Femur (tissue), 1 donor: ENCODE measurements around the gene NRG2.
A peak's percentile ranks its signal among the peaks of the same experiment; 100 is the strongest.

Experiments used
- DNase-seq: peaks from one replicate; pipeline ENCODE4 v3.0.0-alpha.2; 2017

NRG2 gene

DNA sequence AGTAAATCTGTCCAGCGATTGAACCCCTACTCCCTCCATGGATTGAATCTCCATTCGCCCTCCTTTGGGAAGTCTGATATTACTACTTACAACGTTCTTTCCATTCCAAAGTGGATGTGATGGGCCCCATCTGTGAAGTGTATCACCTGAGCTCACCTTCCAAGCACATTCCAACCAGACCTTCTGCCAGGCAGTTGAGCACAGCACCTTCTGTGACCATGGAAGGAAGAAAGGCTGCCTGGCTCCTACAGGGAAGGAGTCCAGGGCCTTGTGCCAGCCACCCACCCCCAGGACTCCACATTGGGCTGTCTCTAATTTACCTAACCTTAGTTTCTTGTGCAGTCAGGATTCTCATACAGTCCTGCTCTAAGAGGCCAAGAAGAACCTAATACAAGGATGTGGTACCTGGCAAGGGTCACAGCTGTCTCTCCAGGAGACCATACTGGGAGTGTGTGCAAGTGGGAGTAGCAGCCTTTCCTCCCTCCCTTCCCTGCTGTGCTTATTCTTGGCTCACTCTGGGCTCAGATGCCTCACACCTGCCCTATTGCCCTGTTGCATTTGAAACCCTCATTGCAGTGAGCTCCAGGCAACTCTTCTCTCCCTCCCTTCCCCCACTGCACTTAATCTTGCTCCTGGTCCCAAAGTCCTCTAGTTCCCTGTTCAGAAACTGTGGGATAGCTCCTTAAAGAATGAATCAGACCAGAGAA is 116.1 kb downstream of the NRG2 start:
- DNase-seq = no peak

DNA sequence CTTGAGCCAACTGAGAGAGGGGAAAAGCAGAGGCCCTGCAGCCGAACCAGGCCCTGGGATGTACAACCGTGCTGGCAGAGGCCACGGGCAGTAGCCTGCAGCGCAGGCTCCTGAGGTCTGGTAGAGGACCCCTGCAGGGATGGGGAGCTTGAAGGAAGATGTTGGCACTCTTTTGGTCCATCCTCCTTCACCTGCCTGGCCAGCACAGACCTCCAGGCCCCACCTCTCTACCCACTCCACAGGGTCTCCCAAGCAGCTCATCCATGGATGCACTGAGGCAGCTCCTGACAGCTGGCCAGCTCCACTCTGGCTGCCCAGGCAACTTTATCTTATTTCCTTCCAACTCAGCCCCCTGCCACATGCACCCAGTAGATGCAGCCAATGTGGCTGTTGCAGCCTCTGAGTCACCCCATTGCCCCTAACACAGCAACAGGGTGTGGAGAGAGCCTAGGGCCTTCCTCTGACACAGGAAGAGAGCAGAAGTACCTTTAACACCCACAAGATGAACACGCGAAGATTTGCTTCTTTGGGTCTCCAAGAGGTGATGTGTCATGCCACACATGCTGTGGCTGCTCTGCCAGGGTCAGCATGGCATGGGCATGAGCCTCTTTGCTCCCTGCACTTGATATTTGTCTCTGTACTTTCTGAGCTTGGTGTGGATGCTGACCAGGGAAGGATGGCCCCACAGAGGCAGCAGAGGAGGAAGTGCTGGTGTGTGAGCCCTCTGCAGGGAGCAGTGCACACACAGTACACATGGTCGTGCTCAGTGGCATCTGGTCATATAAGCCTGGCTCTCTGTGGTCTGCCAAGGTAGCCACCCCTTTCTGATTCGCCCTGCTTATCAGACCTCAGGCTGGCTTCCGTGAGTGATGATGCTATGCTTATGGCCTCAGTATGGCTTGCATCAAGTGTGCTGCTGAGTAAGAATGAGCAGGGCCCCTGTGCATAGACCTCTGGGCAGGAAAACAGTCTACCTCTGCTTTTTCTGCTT is 117.2 kb downstream of the NRG2 start:
- no peak for DNase-seq

DNA sequence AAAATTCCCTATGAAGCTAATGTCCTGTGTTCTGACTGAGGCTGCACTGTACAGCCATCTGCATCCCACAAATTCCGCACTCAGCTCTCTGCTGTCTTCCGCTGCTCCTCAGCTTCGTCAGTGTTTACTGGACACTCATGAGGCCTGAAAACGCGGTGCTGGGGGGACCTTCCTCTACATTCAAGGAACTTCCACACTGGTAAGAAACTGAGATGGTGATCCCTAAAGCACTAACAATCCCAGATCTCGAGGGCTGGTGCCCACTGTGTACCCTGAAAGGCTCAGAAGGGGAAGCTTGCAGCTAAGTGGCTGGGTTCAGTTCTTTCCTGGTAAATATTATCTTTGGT is 117.9 kb downstream of the NRG2 start:
- DNase-seq = no peak

DNA sequence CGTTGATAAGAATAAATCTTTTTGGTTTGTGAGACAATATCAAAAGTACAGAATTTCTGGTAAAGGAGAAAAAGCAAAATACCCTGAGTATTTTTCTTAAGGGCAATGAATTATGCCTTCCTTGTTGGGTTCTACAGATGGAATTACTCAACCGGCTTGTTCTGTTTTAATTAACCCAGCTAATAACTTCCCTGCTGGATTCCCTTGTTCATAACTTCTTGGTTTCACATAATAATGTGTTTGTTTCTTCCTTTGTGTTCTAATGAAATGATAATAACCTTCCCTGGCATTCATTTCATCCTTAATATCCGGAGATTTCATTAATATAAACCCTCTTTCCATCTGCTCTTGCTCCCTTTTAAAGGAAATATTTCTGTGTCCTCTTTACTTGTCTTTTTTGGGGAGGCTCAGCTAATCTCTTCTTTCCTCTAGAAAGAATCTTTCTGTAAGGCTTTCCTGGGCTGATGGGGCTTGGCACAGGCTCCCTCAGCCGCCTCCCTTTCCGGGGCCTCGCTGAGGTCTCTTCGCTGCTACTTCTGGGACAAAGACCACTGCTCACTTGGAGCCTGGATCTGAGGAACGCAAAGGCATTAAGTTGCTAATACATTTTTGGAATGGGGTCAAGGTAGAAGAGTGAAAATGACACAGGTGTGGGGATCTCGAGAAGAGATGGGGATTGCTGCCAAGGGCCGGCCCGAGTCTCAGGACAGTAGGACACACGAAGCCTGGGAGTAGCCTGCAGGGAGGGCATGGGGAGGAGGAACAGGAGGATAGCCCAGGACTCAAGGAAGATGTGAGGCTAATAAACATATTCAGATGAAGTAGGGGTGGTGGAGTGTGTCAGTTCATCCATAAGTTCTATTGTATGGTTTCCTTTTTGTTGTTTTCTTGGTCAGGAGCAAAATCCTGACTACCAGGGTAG is 118.5 kb downstream of the NRG2 start:
- DNase-seq = no peak

DNA sequence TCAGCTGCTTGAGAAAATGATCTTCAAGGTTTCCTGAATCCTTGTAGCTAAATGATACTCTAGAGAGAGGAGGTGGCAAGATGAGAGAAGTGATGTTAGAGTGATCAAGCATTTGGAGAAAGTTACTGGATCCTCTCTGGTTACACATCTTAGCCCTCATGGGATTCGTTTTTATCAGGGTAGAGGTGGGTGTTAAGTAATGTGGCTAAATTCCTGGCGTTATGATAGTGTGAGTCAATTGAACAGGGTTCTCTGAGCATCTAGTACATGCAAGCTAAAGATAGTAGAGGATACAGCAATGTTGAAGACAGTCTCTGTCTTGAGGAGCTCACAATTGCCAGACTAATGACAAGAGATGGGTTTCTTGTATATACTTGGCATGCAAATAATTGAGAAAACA is 123.8 kb downstream of the NRG2 start:
- no peak for DNase-seq

DNA sequence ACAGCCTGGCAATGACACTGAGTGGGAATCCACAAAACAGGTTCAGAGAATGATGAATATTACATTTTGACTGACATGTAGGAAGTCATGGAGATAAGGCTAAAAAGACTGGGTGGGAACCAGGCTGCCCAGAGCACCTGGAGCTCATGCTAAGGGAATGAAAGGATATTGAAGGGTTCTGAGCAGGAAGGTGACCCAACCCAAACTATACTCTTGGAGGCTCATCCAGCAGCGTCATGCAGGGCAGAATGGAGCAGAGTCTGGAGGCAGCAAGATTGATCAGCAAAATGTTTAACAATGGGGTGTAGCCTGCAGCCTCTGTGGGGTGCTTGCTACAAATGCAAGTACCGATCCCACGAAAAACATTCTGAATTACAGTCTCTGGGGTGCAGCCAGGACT is 127.3 kb downstream of the NRG2 start:
- no peak for DNase-seq

DNA sequence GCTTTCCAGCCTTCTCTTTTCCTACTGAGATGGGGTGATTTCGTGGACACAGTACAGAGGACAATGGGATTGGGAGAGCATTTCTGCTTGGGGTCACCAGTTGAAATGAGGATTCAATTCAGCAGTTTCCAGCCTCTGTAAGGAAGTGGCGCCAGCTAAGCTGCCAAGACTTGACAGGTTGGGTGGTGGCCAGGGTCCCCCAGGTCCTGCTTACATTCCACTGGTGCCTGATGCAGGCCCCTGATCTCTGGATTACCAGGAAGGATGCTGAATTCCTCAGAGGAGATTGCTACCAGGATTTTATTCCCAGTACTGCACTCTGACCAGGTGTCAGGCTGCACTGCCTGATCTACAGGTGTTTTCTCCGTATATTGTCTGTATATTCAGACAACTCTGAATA is 127.8 kb downstream of the NRG2 start:
- DNase-seq = no peak

DNA sequence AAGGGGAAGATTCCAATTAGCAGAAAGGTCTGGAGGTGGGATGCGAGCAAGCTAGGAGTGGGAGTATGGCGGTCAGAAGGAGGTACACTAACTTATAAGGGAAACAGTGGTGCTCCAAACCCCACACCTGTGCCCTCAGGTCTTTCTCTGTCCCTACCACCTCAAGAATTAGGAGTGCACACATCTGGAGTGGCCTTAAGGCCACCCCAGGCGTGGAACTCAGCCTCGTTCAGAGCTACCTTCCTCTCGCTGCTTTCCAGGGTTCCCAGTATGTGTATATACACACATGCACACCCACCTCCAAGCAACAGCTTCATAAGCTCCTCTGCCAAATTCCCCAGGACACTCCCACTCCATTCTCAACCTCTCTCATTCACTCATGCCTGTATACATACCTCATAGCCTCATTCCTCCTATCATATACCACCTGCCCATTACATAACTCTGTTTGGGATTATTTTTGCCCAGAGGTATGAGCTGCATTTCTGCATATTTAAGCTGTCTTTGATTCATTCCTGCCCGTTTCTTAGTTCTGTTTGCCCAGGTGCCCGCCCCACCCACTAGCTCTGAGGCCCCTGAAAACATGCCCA is 128.8 kb downstream of the NRG2 start:
- DNase-seq = no peak

DNA sequence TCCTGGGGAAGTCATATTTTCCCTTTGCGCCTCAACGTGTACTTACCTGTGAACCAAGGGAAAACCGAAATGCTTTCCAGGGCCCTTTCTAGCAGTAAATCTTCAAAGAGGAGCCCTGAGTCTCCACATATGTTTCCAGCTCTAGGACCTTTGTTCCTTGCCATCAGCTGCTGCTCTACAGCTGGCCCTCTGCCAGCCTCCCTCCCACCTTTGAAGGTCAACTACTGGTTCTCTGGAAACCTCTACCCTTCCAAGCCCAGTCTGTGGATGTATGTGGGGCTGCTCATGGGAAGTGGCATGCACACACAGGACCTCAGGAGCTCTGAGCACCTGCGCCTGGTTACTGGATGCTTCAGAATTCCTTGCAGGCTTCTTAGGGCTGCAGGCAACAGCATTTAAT is 130.3 kb downstream of the NRG2 start:
- no peak for DNase-seq

DNA sequence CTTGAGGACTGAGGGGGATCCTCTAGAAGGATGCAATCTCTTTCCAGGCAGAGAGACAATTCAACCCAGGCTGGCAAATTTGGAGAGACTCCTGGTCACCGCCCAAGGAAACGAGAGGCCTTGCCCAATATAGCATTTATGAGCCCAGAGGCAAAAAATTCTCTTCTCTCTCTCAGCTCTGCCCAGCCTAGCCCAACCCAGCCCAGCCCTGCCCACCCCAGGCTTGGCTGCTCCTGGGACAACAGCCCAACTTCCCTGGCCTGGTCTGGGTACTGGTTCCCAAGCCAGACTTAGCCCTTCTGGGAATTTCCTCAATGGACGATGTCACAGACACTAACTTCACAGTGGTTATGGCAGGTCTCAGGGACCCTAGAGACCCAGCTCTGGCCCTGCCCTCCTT is 130.9 kb downstream of the NRG2 start:
- no peak for DNase-seq

DNA sequence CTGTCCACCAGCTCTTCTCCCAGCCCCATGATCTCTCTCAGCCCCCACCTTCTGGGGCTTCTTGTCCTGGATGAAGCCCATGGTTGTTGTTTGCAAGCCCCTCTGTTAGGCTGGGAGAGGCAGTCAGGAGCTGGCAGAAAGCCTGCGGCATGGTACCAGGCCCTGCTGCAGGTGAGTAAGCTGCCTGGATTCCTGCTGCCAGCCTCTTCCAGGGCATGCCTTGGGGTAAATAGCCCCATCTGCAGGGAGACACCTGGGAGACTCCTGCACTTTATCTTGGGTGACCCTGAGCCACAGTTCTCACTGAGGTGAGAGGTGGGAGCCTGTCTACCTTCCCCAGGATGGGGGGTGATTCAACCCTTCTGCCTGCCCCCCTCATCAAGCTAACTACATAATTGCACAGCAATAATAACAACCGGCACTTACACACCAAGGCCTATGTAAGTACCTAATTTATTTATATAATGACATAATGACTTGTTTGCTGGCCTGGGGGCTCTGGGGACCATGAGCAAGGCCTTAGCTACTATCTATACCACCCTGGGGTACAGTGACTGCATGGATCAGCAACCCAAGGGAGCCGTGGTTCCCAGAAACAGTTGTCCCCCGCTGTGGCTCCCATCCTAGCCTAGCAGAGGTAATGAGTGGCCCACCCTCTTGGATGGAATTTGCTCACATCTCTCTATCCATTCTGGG is 131.5 kb downstream of the NRG2 start:
- no peak for DNase-seq

DNA sequence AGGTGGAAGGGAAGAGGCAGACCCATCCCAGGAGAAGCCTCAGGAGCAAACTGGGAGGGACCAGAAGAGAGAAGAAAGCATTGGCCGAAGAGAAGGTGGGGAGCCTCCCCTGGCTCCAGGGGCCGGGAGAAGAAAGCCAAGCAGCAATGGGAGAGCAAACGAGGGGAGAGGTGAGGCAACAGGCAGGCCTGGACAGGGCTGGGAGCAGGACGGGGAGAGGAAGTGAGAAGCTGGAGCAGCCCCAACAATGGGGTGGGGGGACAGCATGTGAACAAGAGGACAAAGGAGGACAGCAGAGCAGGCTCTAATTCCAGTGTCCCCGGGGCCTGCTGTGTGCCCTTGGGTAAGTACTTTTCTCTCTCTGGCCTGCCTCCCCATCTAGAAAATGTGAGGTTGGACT is 132.2 kb downstream of the NRG2 start:
- no peak for DNase-seq

DNA sequence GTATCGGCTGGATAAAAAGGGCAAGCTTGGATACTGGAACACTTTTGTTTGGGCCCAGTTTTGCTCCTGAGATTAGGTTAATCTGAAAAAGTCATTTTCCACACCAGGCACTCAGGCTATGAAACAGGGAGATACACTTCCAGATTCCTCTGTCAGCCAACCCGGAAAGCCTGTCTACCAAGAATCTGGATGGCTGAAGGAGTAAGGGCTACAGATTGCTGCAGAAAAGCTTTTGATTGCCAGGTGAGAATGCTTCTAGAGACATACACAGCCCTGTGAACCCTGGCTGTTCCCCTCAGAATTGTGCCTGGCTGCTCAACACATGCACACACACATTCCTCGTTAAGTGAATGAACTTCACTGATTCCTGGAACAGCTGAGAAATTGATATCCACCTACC is 133.1 kb downstream of the NRG2 start:
- DNase-seq = peak; percentile 56

DNA sequence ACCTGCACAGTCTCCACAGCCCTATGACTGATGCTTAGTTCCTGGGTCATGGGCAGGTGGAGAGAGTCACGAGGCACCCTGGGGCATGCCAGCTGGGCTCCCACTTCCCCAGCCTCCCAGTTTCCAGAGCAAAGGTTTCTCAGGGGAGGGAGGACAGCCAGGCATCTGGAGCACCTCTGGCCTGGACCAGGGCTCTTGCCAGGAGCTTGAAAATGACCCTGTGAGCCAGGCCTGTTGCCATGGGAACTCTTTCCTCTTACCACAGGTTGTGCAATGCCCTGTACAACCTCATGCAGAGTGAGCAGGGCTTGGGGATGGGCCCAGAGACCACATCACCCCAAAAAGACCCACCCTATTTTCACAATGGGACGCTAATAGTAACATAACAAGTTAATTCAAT is 134.3 kb downstream of the NRG2 start:
- DNase-seq = peak; percentile 41

DNA sequence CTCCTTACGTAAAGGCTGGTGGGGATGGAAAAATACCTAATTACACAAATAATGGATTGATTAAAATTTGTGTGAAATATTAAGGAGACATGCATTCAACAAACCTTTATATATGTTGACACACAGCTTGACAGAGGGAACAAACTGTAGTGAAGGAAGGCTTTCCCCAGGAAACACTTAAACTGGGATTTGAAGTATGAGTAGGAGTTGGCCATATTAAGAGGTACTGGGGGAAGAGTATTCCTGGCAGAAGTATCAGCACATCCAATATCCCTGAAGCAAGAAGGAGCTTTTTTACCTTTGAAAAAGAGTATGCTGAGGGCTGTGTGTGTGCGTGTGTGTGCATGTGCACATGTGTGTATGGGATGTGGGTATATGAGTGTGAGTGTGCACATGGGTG is 136.4 kb downstream of the NRG2 start:
- no peak for DNase-seq

DNA sequence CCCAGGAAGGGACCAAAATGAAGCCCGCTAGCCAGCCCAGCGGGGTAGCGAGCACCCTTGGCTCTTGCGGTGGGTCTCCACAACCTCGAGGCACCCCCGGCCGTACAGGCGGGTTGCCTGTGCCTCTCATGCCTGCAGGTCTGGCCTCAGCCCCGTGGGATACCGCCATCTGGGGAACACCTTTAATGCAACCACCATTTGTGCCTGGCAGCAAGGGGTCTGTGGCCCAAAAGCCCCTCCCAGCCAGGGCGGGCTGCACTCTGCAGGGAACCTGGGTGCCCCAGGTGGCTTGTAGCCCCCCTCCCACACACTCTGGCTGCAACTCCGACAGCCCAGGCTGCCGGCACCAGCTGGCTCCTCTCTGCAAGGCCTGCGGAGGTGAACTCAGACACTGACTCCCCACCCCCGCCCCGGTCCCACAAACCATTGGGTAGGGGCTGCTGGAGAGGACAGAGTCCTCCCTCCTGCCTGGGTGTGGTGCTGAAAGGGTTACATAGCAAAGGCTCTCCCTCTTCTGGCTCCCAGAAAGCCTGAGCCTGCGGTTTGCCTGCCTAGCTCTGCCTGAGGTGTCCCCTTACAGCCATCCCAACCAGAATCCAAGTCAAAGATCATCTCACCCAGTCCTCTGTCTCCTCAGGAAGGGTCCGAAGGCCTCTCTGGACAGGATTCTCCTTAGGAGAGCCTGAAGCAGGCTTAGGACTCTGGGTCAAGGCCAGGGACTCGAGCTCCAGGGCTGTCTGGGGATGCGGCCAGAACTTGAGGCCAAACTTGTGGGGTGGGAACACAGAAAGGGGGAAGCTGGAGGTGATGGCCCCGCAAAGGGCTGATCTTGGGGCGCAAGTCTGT is 138.1 kb downstream of the NRG2 start:
- DNase-seq = peak; percentile 51

DNA sequence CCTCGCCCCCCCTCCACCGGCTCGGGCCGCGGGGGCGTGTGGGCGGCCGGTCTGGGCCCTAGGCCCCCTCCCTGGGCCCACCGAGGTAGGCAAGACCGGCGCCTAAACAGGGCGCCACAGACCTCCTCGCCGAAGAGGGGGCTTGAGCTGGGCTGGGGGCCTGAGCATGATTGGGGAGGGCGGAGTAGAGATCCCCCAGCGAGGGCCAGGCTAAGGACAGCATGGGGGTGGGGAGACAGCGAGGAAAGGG is 138.6 kb downstream of the NRG2 start:
- DNase-seq = no peak

DNA sequence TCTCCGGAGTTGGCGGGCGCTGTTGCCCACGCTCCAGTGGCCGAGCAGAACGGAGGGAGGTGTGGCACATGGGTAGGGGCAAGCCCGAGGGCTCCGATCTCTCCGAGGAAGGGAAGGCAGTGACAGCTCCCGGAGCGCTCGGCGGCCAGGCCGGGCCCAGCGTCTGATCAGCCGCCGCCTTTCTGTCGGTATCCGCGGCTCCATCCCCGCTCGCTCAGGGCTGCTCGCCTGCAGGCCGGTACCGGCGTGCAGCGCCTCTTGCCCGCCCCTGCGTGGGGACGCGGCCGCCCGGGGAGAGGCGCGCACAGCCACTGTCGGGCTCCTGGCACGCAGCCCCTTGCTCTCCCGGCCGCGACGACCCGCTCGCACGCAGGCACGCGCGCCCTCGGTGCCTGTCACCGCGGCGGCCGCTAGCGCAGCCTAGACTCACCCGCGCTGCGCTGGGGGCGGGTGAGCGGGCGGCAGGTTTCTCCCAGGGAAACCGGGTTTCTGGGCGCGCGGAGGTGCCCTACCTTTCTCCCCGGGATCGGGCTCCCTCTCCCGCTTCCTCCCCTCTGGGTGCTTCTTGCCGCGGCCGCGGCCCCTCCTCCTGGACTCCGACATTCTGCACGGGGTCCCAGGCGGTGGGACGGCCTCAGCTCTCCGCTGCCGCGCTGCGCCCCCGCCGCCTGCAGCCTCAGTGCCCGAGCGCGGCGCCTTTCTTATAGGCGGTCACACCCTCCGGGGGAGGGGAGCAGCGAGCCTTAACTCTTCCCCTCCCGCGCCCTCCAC is 139.1 kb downstream of the NRG2 start:
- DNase-seq = peak; percentile 51

DNA sequence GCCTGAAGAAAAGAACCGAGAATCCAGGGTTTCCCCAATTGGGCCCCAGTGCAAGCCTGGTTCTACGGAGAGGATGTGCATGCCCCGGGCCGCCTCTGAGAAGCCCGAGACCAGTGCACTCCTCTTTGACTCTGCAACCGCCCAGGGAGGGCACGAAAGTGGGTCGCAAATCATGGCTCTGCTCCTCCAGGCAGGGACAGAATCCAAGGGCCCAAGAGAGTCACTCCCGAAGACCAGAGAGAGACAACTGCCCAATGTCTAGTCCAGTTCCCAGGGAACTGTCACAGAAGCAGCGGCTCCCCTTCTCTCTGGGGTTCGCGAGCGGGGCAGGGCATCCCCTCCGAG is 139.7 kb downstream of the NRG2 start:
- DNase-seq = no peak

DNA sequence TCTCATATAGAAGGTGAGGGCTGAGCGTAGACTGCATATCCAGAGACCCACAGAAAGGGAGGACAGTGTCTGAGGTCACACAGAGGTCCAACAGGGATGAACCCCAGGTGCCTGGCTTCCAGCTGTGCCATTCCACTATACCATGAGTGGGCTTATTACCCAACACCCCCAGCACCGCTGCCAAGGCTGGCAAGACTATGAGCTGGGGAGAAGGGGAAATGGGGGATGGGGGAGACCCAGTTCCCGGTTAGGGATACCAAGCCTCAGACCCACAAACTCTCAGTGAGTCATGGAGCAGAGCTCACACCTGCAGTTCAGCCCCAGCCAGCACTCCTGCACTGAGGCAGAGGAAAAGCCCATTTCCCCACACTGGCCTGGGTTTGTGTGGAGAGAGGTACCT is 141.1 kb downstream of the NRG2 start:
- no peak for DNase-seq

DNA sequence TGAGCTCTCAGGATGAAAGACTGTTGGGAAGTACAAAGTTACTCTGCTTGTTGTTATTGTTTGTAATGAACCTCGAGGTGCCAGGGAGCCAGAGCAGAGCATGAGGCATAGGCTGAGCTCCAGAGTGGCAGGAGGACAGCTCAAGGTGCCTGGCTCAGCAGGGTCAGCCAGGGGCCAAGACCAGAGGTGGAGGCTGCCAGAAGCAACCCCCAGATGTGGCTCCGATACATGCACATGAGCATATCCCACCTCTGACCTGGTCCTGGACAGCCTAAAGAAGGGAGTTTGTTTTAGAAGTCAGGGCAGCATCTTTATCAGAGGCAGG is 141.9 kb downstream of the NRG2 start:
- DNase-seq = no peak
